G401.6 (cell line): ENCODE data around the gene LRRC45.
A peak's percentile ranks its signal among the peaks of the same experiment; 100 is the strongest.
"Not testable (repeated sequence)": the region's sequence is repeated elsewhere in the genome, so short reads cannot be mapped to it uniquely, and the experiment has no call there.

Experiments used
- FAIRE-seq: peaks from 2 replicates; lab custom pipeline; 2012; peaks lifted over from hg19 to GRCh38; lab: Jason Lieb, UNC

Gene LRRC45

GRCh38 chr17:82036634-82037091 is 13.6 kb downstream of the LRRC45 start:
- no peak for FAIRE-seq

GRCh38 chr17:82037092-82037888 is 14.2 kb downstream of the LRRC45 start, which contains the start of gene DCXR:
Gene DCXR (minus strand): TSS chr17:82037697. CDS start chr17:82037682, 15 bp downstream.
- peak; percentile 95 for FAIRE-seq

- FAIRE-seq = no peak
These were observed 14.7 kb downstream of the LRRC45 start for GRCh38 chr17:82037889-82038195.

- not testable (repeated sequence) for FAIRE-seq
These were observed 15.8 kb downstream of the LRRC45 start for GRCh38 chr17:82038796-82039409.

- no peak for FAIRE-seq
These were observed 16.7 kb downstream of the LRRC45 start for GRCh38 chr17:82039695-82040299.

GRCh38 chr17:82041144-82041814 is 18.2 kb downstream of the LRRC45 start:
- no peak for FAIRE-seq

- no peak for FAIRE-seq
These were observed 19.5 kb downstream of the LRRC45 start for GRCh38 chr17:82042649-82043048.

GRCh38 chr17:82043507-82043906 is 20.4 kb downstream of the LRRC45 start:
- FAIRE-seq = no peak

GRCh38 chr17:82045936-82046484 is 22.9 kb downstream of the LRRC45 start:
- no peak for FAIRE-seq

- no peak for FAIRE-seq
These were observed 23.8 kb downstream of the LRRC45 start for GRCh38 chr17:82046903-82047302.

- FAIRE-seq = no peak
These were observed 24.3 kb downstream of the LRRC45 start for GRCh38 chr17:82047379-82047778.

GRCh38 chr17:82047914-82048570 is 24.9 kb downstream of the LRRC45 start:
- no peak for FAIRE-seq

- no peak for FAIRE-seq
These were observed 25.5 kb downstream of the LRRC45 start for GRCh38 chr17:82048571-82048971.

GRCh38 chr17:82049106-82049505 is 26.0 kb downstream of the LRRC45 start:
- FAIRE-seq = no peak

- no peak for FAIRE-seq
These were observed 26.4 kb downstream of the LRRC45 start for GRCh38 chr17:82049521-82049971.

GRCh38 chr17:82050152-82050760 is 27.2 kb downstream of the LRRC45 start:
- no peak for FAIRE-seq

GRCh38 chr17:82050761-82051641 is 27.9 kb downstream of the LRRC45 start:
- FAIRE-seq = no peak

GRCh38 chr17:82051776-82052637 is 28.9 kb downstream of the LRRC45 start, which contains the start of the genes GPS1 and RFNG:
Gene GPS1 (plus strand): TSS chr17:82051898. CDS start chr17:82051932, 34 bp downstream.
Gene RFNG (minus strand): TSS chr17:82051811. CDS start chr17:82051766, 45 bp downstream.
- no peak for FAIRE-seq

- no peak for FAIRE-seq
These were observed 29.5 kb downstream of the LRRC45 start for GRCh38 chr17:82052638-82053059.
